Muscle of arm (tissue), 12 donors: ENCODE results near the gene CYP4A22. TPM values are rescaled to one million over a fixed set of nuclear protein-coding genes. Genes with fewer than 3 reads are reported as not detected.
A peak's percentile ranks its signal among the peaks of the same experiment; 100 is the strongest.
"Not testable (repeated sequence)": the region's sequence is repeated elsewhere in the genome, so short reads cannot be mapped to it uniquely, and the experiment has no call there.

ENCODE experiments used
- DNase-seq: peaks from one replicate; pipeline ENCODE4 v3.0.0-alpha.2; 2013
- polyA plus RNA-seq, 12 donors: library from polyadenylated mRNA; unstranded; fragments of 120-200 nt; gene quantifications; one replicate each; pipeline ENCODE4 v1.2.1, GENCODE V29; 2013; ENCODE audit not compliant: insufficient read length in 12 of 12

Gene CYP4A22
- polyA plus RNA-seq, 12 donors = 0.12 to 0.29 TPM; not detected in 10

DNA sequence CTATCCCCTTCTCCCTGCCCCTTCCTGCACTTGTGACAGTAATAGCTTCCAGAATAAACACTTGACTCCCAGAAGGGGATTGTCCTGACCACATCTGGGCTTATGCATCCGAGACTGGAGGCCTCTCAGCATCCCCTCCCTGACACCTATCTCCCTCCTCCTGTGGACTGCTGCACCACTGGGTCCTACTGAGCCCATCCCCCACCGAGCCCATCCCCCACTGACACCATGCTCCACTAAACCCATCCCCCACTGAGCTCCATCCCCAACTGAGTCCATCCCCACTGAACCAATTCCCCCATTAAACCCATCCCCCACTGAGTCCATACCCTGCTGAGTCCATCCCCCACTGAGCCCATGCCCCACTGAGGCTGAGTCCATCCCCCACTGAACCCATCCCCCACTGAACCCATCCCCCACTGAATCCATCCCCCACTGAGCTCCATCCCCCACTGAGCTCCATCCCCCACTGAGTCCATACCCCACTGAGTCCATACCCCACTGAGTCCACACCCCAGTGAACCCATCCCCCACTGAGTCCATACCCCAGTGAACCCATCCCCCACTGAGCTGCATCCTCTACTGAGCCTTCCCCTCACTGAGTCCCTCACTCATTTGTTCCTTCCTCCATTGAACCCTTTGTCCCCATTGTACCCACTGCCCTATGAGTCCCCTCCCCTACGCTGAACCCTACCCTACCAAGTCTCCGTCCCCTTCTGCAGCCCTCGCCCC, 47.0 kb downstream of the CYP4A22 start:
- no peak for DNase-seq

DNA sequence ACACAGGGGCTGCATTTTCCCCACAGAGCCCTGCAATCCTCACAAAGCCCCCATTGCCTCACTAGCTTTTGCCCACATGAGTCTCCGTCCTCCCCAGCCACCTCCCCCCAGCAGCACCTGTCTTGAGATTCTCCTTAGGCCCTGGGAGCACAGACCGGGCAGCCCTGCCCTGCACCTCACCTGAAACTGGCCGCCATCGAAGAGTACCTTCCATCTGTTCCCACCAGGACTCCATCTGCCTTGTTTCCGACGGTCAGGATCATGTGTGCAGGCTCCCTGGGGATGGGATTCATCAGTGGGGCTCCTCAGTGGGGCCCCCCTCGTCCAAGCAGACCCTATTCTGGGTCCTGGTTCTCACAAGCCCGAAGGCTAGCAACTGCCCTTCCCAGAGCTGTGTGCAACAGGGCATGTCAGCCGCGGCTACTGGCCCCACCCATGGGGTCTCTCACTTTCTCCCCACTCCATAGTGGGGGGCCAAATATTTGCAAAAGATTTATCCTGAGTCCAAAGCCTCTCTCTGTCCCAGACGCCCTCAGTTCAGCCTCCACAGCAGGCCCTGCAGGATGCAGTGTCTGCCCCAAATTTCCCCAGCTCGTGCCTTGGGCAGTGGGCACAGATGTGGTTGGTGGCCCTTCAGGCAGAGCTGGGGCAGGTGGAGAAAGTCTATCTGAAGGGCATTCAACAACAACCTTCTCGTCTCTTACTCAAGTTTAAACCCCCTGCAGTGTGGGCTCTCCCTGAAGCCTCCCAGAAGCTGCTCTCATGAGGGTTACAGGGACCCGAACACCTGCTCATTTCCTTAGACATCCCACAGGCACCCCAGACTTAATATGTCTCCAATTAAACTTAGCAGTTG, 47.8 kb downstream of the CYP4A22 start:
- no peak for DNase-seq

DNA sequence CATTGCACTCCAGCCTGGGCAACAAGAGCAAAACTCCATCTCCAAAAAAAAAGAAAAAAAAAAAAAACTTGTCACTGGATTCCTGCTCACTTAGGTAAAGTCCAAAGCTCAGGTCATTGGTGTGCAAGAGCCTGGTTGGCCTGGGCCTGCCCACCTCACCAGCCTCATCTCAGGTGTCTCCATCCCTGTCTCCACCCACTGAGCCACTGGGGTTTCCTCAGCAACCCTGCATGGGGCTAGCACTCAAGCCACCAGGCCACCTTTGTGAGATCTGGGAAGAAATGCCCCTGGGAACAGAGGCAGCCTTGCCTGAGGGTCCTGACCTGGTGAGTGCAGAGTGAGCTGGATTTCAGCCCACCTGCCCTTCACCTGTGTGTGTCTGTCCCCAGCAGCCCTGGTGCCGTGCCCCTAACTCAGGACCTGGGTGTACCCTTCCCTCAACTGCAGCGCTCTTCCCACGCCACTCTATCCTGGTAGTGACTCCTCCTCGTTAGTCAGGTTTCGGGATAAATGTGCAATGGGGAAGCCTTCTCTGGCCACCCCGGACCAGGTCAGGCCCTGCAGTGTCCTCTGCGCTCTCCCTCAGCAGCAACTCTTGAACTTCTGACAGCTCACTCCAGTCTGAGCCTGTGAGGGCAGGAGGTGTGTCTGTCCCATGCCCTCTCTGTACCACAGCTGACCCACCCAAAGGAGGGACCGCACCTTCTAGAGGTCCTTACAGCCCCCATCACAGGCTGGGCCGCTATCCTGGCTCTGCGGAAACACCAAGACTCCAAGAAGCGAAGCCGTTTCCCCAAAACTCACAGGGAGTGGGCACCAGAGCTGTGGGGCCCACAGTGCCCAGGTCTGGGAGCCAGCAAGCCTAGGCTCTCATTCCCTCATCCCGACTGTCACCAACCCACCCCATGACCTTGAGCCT, 49.3 kb downstream of the CYP4A22 start:
- DNase-seq = no peak

DNA sequence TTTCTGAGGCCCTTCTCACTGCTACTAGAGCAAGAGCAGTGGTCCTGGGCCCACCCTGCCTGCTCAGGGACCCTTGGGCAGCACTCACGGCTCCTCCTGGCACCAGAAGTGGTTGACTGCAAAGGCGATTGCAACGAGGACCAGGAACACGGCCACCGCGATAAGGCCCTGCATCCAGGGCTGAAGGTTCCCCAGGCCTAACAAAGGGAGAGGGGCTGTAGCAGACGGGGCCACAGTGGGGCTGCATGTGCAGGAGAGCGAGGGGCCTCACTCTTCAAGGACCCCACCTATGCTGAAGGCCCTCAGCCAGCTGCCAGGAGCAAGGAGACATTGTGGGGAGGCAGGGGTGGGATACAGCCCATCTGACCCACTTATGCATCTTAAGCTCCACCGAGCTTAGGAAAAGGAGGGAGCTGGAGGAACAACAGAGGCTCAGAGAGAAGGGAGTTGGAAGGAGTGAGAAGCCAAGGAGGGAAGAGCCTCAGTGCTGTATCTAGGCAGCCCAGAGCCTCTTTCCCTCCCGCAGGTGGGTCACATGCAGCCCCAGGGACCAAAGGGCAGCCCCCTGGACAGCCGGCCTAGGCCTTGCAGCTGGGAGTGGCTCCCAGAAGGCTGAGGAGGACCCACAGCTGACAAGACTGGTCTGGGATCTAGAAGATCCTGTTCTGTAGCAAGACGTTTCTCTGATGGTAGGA, 50.1 kb downstream of the CYP4A22 start:
- no peak for DNase-seq

DNA sequence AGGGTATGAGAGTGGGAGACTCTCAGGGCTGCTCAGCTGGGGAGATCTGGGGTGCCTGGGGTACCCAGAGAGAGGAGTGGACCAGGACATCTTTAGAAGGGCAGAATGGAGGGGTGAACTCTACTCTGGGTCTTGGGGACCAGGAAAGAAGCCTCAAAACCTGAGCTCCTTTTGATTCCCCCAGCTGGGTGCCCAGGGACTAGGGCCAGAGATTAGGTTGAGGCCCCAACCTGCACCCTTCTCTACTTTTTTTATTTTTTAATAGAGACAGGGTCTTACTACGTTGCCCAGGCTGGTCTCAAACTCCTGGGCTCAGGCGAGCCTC, 50.6 kb downstream of the CYP4A22 start:
- no peak for DNase-seq

DNA sequence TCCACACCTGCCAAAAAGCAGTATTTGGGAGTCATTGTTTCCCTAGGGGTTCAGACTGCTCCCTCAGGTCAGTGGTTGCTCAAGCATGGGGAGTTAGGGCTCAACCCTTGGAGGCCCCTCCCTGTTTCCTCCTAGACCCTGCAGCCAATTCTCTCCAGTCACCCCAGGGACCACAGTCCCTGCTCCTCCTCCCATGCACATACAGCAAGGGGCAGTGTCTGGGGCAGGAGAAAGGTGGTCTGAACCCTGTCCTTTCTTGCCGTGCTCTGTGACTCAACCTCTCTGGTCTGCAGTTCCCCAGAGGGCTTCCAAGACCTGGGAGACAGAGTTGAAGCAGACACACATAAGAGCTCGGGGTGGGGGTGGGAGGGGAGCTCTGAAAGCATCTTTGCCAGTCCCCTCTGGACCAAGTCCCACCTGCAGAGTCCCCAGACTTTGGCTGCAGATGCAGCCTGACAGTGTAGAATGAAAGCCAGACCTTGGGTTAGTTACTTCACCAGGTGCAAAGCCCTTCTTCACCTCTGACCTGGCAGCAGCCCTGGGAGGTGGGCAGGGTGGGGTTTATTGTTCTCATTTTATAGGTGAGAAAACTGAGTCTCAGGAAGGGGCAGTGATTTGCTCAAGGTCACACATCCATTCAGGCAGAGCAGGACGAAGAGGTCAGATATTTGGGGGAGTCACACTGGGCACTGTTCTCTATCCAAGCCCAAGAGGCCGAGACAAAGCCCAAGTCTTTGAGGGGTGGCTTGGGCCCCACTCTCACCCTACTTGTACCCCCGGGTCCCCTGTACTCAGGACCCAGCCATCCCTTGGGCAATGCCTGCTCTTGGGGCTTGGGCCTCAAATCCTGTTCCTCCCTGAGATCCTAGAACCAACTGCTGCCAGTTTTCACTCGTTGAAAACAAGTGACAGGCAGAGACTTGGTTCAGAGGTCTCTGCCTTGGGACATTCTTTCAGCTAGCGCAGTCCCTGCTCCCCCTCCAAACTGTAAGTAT, 51.8 kb downstream of the CYP4A22 start:
- no peak for DNase-seq

DNA sequence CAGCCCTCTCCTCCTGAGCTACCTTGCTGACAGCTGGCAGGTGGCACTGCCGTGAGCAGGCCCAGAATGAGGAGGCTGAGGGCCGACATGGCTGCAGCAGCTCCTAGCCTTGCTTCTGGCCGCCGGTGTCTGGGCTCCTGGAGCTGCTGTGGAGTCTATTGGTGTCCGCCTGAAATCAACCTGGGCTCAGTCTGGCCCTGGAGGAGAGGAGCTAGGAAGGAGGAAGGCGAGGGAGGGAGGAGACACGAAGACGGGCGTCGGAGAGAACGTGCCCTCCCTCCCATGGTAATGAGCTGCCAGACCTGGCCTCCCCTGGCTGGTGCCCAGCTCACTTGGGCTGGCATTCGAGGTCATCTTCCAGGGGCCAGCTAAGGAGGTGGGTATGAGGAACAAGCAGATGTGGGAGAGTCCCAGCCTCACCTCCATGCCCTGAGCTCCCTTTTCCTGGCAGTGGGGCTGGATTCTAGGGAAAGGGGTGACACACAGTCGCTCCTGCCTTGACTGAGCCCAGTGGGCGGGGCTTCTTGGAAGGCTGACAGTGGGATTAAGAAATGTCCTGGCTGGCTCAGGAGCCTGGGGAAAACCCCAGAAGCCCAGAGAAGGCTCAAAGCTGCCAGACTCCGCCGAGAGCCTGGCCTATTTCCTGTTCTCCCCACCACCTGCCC, 52.7 kb downstream of the CYP4A22 start, which contains the start of gene PDZK1IP1:
PDZK1IP1 (minus strand) TSS at position 193 of the 665 bp plus-strand sequence; CDS start at position 89, 104 bp downstream.
- no peak for DNase-seq

DNA sequence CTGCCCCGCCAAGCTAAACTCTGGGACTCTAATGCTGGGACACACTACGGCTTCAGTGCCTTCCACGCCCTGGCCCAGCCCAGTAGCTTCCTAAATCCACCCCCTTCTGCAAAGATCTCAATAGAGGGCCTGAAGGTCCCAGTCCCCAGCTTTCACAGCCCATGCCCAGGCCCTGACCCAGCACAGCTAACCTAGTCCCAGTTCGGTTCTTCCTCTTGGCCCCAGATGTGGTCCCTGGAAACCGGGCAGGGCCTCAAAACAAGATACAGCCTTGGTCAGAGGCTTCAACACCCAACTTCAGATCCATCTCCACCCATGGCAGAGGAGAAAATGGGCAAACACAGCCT, 53.2 kb downstream of the CYP4A22 start:
- no peak for DNase-seq

DNA sequence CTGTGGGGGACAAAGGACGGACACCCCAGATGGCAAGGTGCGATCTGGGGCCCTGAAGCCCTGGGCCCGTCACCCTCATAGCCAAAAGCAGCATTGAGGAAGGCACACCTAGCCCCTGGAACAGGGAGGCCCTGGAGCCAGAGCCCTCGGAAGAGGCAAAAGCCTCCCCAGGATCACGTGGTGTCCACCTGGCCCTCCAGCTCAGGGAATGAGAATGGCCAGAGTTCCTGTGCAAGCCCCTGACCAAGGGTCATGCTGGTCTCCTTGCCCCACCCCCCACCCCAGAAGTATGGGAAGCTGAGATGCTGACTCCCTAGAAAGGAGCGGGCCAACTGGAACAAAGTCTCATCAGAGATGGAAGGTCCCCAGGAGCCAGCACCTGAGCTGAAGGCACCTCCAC, 53.6 kb downstream of the CYP4A22 start:
- no peak for DNase-seq

DNA sequence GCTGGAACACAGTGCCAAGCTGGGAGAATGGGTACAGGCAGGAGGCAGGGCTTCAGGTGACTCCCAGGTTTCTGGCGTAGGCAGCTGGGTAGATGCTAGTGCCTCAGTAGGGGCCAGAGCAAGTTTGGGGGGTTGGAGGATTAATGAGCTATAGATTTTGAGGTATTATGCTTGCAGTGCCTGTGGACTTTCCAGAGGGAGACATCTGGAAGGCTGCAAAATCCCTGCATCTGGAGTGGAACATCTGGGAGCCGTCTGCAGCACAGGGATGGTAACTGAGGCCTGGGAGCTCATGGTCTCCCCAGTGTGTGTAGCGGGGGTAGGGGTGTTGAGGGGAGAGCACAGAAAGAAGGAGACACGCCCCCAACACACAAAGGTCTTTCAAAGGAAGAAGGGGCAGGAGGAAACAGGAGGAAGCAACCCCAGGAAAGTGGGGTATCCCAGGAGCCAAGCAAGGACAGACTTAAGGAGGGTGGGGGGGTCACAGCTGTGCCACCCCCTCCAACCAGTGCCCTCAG, 54.8 kb downstream of the CYP4A22 start:
- no peak for DNase-seq

DNA sequence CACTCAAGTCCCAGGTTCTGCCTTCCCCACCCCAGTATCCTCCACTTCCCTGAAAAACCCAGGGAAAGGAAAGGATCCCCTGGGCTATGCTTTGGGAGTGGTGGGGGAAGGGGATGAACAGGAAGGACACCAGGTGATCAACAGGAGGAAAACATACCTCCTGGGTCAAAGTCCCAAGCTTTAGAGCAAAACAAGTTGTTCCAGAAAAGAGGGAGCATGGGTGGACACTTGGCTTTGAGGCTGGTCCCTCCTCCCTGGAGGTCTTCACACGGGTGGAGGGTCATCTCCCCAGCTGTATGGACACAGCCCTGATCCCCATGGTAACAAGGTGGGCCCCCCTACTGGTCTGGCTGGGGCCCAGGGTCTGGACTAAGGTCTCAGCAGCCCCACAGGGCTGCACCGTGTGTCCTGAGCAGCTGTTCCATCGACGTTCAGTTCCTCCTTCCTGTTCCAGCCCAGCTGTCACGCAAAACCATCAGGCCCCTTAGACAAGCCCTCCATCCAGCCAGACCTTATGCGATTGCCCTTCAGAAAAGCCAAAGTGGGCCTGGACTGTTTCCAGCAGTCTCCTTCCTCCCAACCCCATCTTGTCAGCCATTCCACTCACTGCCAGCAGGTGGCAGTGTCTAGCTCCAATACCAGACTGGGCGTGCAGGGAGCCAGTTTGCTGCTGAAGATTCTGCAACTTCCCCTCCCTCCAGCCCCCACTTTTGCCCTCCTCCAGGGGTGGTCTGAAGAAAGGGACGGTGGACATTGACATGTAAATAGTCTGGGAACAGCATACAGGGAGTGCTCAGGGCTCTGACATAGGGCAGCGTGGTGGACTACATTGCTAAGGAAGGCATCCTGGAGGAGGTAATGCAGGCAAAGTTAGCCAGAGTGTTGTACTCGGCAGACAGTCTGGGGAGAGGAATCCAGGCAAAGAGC, 55.5 kb downstream of the CYP4A22 start:
- peak; percentile 85 for DNase-seq

DNA sequence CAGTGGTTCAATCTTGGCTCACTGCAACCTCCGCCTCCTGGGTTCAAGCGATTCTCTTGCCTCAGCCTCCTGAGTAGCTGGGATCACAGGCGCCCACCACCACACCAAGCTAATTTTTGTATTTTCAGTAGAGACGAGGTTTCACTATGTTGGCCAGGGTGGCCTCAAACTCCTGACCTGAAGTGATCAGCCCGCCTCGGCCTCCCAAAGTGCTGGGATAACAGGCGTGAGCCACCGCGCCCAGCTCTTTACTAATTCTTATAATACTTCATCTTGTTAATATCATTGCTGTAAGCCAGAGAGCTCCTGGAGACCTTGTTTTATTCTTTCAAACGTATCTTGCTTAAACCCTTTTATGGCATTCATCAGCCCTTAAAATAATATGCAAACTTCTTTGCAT, 56.3 kb downstream of the CYP4A22 start:
- DNase-seq = not testable (repeated sequence)

DNA sequence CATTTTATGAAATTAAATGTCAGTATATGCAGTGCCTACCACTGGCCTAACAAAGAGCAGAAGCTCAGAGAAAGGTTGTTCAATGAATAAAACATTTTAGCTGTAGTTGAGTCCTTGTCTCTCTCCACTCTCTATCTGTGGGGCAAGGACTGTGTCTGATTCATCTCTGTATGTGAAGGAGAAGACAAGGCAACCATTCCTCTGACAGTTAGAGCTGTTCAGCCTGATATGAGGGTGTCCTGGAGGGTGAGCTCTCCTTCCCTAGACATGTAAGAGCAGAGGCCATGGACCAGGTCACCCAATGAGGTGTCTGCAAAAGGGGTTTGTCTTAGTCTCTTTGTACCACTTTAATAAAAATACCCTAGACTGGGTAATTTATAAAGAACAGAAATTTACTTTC, 57.1 kb downstream of the CYP4A22 start:
- no peak for DNase-seq

DNA sequence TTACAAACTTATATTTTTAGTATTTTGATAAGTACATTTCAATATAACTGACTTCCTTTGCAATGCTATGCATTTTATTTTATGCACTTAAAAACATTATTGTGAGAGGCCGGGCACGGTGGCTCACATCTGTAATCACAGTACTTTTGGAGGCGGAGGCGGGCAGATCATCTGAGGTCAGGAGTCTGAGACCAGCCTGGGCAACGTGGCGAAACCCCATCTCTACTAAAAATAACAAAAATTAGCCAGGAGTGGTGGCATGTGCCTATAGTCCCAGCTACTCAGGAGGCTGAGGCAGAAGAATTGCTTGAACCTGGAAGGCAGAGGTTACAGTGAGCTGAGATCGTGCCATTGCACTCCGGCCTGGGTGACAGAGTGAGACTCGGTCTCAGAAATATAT, 58.7 kb downstream of the CYP4A22 start:
- DNase-seq = not testable (repeated sequence)

DNA sequence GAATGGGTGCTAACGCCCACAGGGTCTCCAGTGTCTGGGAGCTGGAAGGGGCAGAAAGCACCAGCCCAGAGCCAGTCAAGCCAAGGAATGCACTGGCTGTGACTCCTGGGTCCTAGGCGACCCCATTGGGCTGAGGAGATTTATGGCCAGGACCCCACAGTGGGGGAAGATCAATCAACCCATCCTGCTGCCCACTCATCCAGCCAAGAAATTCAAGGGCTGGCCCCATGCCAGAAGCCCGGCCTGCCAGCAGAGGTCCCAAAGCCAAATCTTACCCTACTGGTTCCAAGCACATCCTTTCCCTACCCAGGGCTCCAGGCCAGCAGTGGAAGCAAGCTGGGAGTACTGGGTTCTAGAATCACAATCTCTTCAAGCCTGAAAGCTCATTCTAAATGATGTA, 59.4 kb downstream of the CYP4A22 start:
- DNase-seq = no peak

DNA sequence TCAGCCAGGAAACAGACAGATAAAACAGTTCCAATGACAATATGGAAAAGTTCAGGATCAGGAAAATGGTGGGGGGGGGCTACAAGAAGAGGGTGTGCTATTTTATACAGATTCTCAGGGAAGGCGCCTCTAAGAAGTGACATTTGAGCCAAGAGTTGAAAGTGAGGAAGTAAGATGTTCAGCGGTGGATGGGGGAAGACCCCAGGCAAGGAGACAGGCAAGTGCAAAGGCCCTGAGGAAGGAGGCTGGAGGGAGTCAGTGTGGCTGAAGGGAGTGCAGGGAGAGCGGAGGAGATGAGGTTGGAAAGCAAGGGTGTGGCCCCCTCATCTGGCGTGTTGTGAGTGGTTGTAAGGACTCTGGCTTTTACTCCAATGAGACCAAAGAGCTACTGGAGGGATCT, 61.0 kb downstream of the CYP4A22 start:
- no peak for DNase-seq
